Measurements from ENCODE around the gene P3H1. TPM values are rescaled to one million over a fixed set of nuclear protein-coding genes. Genes with fewer than 3 reads are reported as not detected.
"Not testable (repeated sequence)": the region's sequence is repeated elsewhere in the genome, so short reads cannot be mapped to it uniquely, and the experiment has no call there.

Gene P3H1
- 10 to 100 TPM; 26.4 to 28.6 TPM for total RNA-seq

- peak; percentile 100 for DNase-seq
- Mint-ChIP-seq H3K27ac (peak within 1 kb of the TSS; percentile 83), H3K27me3 (ENCODE audit: low read depth) (no peaks in the 10 kb centered on the region), H3K9me3 (no peaks in the 10 kb centered on the region), H3K4me3 (no peak within 1 kb of the TSS), H3K36me3 (ENCODE audit: low read depth) (peaks cover 16% of the 10 kb centered on the region), H3K4me1 (ENCODE audit: low read depth) (peaks cover 35% of the 10 kb centered on the region)
- CTCF ChIA-PET, result interaction anchor here (0.7 to 4.3 kb wide), 10 partner anchors 9 to 307 kb away, joined by 3 to 23 read pairs (median 4); partner anchors contain the start of genes ERMAP and PPIH
- intact Hi-C loops (cut with micrococcal nuclease), result loop anchor here (1.0 to 5.0 kb wide), 8 partner anchors 50 to 592 kb away; partner anchors contain the start of genes CDC20, CFAP57, EBNA1BP2 and ERMAP
These were observed at the start of gene P3H1, which contains the start of gene C1orf50 for GRCh38 chr1:42766741-42767509. TSS of gene P3H1 (minus strand) at chr1:42767028. CDS start at chr1:42766971, 57 bp downstream. TSS of gene C1orf50 (plus strand) at chr1:42767249. CDS start at chr1:42767312, 63 bp downstream.

GRCh38 chr1:42815941-42816584 lies 49.2 kb upstream of the P3H1 start:
- intact Hi-C loops (cut with micrococcal nuclease), result loop anchor here (2.0 to 5.0 kb wide), 3 partner anchors 109 to 479 kb away; partner anchors contain the start of genes CCDC30 and FOXJ3
- H3K9me3 Mint-ChIP-seq, result no peaks in the 10 kb centered on the region
- no peaks in the 10 kb centered on the region for H3K27me3 Mint-ChIP-seq (ENCODE audit: low read depth)
- peak; percentile 40 for DNase-seq
- H3K36me3 Mint-ChIP-seq (ENCODE audit: low read depth), result peaks cover 4% of the 10 kb centered on the region
- H3K27ac Mint-ChIP-seq, result peak overlapping the region; percentile 77
- peaks cover 17% of the 10 kb centered on the region for H3K4me1 Mint-ChIP-seq (ENCODE audit: low read depth)
- H3K4me3 Mint-ChIP-seq, result peak overlapping the region; percentile 76
- CTCF ChIA-PET, result interaction anchor here (0.6 to 1.7 kb wide), 6 partner anchors 35 to 1534 kb away, joined by 3 to 7 read pairs (median 4); partner anchors contain the start of genes C1orf50 and P3H1

DNA sequence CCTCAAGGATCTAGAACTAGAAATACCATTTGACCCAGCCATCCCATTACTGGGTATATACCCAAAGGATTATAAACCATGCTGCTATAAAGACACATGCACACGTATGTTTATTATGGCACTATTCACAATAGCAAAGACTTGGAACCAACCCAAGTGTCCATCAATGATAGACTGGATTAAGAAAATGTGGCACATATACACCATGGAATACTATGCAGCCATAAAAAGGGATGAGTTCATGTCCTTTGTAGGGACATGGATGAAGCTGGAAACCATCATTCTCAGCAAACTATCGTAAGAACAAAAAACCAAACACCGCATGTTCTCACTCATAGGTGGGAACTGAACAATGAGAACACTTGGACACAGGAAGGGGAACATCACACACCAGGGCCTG lies 48.0 kb upstream of the P3H1 start:
- H3K4me3 Mint-ChIP-seq; H3K27me3 Mint-ChIP-seq (ENCODE audit: low read depth); DNase-seq; H3K9me3 Mint-ChIP-seq; H3K36me3 Mint-ChIP-seq (ENCODE audit: low read depth); H3K27ac Mint-ChIP-seq; CTCF ChIA-PET: not testable (repeated sequence)
- intact Hi-C loops (cut with micrococcal nuclease), result loop anchor here (5.0 kb wide), 2 partner anchors 353 to 478 kb away; partner anchors contain the start of genes CCDC30 and FOXJ3
- H3K4me1 Mint-ChIP-seq (ENCODE audit: low read depth), result peaks cover 17% of the 10 kb centered on the region

GRCh38 chr1:42807056-42807668 lies 40.3 kb upstream of the P3H1 start:
- Mint-ChIP-seq H3K36me3 (ENCODE audit: low read depth) (peaks cover 8% of the 10 kb centered on the region), H3K9me3 (no peaks in the 10 kb centered on the region), H3K4me1 (ENCODE audit: low read depth) (peaks cover 5% of the 10 kb centered on the region), H3K4me3 (no peak overlapping the region), H3K27me3 (ENCODE audit: low read depth) (no peaks in the 10 kb centered on the region), H3K27ac (no peak overlapping the region)
- CTCF ChIA-PET, result interaction anchor here (1.0 to 1.6 kb wide), 2 partner anchors 29 to 108 kb away, joined by 3 to 4 read pairs; no protein-coding TSS in a partner anchor
- DNase-seq, result no peak
- intact Hi-C loops (cut with micrococcal nuclease), result no loop called here

GRCh38 chr1:42806593-42806992 lies 39.8 kb upstream of the P3H1 start:
- no peak overlapping the region for H3K4me3 Mint-ChIP-seq
- no peak for DNase-seq
- intact Hi-C loops (cut with micrococcal nuclease), result no loop called here
- H3K9me3 Mint-ChIP-seq, result no peaks in the 10 kb centered on the region
- peaks cover 5% of the 10 kb centered on the region for H3K4me1 Mint-ChIP-seq (ENCODE audit: low read depth)
- CTCF ChIA-PET, result interaction anchor here (0.5 to 1.6 kb wide), 3 partner anchors 15 to 108 kb away, joined by 3 read pairs; no protein-coding TSS in a partner anchor
- no peak overlapping the region for H3K27ac Mint-ChIP-seq
- H3K36me3 Mint-ChIP-seq (ENCODE audit: low read depth), result peaks cover 8% of the 10 kb centered on the region
- no peaks in the 10 kb centered on the region for H3K27me3 Mint-ChIP-seq (ENCODE audit: low read depth)

DNA sequence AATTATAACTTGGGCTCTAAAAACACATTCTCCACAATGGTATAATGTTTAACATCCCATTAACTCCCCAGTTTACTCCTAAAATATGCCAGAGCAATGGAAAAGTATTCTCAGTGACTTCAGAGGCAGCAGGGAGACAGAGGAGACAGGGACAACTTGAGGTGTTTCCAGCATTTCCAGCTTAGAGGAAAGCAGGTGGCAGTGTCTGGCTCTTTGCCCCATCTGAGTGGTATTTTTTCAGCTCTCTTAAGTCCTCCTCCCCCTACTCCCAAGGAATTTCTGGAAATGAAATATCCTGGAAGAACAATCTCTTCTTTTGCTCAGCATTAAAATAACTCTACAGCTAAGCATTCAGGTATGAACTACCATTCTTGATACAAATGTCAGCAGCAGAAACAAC lies 39.3 kb upstream of the P3H1 start:
- peaks cover 5% of the 10 kb centered on the region for H3K4me1 Mint-ChIP-seq (ENCODE audit: low read depth)
- DNase-seq, result no peak
- CTCF ChIA-PET, result interaction anchor here (0.5 to 0.9 kb wide), 2 partner anchors 14 to 22 kb away, joined by 3 read pairs; no protein-coding TSS in a partner anchor
- no peak overlapping the region for H3K4me3 Mint-ChIP-seq
- H3K27ac Mint-ChIP-seq, result no peak overlapping the region
- H3K27me3 Mint-ChIP-seq (ENCODE audit: low read depth), result no peaks in the 10 kb centered on the region
- intact Hi-C loops (cut with micrococcal nuclease), result no loop called here
- H3K9me3 Mint-ChIP-seq, result no peaks in the 10 kb centered on the region
- peaks cover 8% of the 10 kb centered on the region for H3K36me3 Mint-ChIP-seq (ENCODE audit: low read depth)

- DNase-seq, result no peak
- H3K27me3 Mint-ChIP-seq (ENCODE audit: low read depth), result no peaks in the 10 kb centered on the region
- H3K4me3 Mint-ChIP-seq, result no peak overlapping the region
- H3K36me3 Mint-ChIP-seq (ENCODE audit: low read depth), result peaks cover 8% of the 10 kb centered on the region
- CTCF ChIA-PET, result no interaction called here
- H3K9me3 Mint-ChIP-seq, result no peaks in the 10 kb centered on the region
- intact Hi-C loops (cut with micrococcal nuclease), result no loop called here
- H3K4me1 Mint-ChIP-seq (ENCODE audit: low read depth), result no peaks in the 10 kb centered on the region
- no peak overlapping the region for H3K27ac Mint-ChIP-seq
These were observed 35.1 kb upstream of the P3H1 start for GRCh38 chr1:42801832-42802473.

DNA sequence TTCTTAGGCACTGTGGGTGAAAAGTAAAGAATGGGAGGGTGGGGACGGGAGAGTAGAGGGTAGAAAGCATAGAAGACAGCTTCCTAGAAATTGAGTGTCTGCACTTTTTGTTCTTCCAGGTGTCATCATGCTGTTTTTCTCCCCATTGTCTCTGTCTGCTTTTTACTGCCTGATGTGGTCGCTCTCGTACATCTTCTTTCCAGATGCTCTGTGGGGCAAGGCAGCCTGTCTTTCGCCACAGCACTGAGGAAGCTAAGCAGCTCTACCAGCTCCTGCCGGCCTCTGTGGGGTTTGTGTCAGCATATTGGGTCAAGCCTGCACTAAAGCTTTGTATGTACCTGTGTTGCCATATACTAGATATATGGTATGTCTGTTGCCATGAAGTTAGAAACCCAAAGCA lies 31.2 kb upstream of the P3H1 start:
- Mint-ChIP-seq H3K4me3 (no peak overlapping the region), H3K9me3 (no peaks in the 10 kb centered on the region)
- CTCF ChIA-PET, result no interaction called here

DNA sequence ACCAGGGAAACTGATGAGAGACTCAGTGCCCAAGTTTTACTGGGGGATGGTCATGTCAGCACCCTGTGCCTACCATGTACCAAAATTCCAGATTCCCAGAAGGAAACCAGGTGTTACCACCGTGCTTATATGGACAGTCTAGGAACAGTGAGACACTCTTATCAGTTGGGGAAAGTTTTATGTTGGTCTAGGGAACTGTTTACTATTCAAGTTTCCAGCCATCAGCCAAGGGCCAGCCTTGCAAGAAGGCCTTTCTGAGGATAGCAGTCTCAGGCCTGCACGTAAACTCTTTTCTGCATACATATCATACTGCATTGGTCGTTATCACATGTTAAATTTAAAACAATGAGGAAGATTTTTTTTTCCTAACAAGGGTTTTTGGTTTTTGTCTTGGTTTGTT lies 30.6 kb upstream of the P3H1 start:
- intact Hi-C loops (cut with micrococcal nuclease), result no loop called here

More for the DNA sequence above, 31.2 kb upstream of the P3H1 start:
- intact Hi-C loops (cut with micrococcal nuclease), result no loop called here
- Mint-ChIP-seq H3K4me1 (ENCODE audit: low read depth) (no peaks in the 10 kb centered on the region), H3K27me3 (ENCODE audit: low read depth) (no peaks in the 10 kb centered on the region), H3K27ac (no peak overlapping the region), H3K36me3 (ENCODE audit: low read depth) (no peaks in the 10 kb centered on the region)
- no peak for DNase-seq

DNA sequence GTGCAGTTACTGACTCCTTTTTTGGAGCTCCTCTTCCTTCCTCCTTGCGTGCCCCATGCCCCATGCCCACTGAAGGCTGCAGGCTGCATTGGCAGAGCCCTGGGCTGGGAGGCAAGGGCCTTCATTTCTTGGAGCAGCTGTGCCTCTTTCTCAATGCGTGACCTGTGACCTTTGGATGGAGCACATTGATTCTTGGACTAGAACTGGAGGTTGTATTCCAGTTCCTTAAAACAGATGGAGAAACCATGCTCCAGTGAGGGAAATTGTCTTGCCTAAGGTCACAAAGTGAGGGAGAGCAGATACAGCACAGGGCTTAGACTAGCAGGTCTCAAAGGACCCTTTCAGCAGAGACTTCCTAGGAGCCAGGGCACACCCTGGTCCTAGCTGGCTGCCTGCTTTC lies 27.0 kb upstream of the P3H1 start:
- CTCF ChIA-PET, result interaction anchor here (0.9 to 1.2 kb wide), 2 partner anchors 15 to 280 kb away, joined by 3 to 4 read pairs; no protein-coding TSS in a partner anchor
- Mint-ChIP-seq H3K9me3 (no peaks in the 10 kb centered on the region), H3K4me3 (no peak overlapping the region), H3K36me3 (ENCODE audit: low read depth) (no peaks in the 10 kb centered on the region), H3K27ac (no peak overlapping the region), H3K27me3 (ENCODE audit: low read depth) (no peaks in the 10 kb centered on the region), H3K4me1 (ENCODE audit: low read depth) (no peaks in the 10 kb centered on the region)
- DNase-seq, result no peak
- intact Hi-C loops (cut with micrococcal nuclease), result no loop called here

More for the DNA sequence above, 30.6 kb upstream of the P3H1 start:
- Mint-ChIP-seq H3K27me3 (ENCODE audit: low read depth) (no peaks in the 10 kb centered on the region), H3K9me3 (no peaks in the 10 kb centered on the region), H3K27ac (no peak overlapping the region), H3K4me1 (ENCODE audit: low read depth) (no peaks in the 10 kb centered on the region), H3K36me3 (ENCODE audit: low read depth) (no peaks in the 10 kb centered on the region), H3K4me3 (no peak overlapping the region)
- CTCF ChIA-PET, result no interaction called here
- no peak for DNase-seq

DNA sequence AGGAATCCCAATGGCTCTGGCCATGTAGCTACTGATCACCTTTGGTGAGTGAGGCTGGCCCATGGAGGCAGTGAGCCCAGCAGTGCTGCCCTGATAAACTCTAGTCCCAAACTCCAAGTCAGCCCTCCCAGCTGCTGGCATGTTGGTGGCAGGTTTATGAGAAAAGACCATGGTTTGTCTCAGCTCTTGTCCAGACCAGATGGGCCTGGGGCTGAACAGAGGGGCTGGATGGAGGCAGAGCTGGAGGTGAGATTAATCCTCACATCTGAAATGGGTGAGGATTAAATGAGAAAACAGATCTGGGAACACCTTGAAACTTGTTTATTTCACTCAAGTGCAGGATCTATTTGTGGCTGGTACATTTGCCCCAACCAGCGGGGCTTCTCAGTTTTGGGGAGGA lies 21.2 kb upstream of the P3H1 start:
- no peak overlapping the region for H3K4me3 Mint-ChIP-seq
- peaks cover 13% of the 10 kb centered on the region for H3K4me1 Mint-ChIP-seq (ENCODE audit: low read depth)
- peaks cover 4% of the 10 kb centered on the region for H3K36me3 Mint-ChIP-seq (ENCODE audit: low read depth)
- H3K27ac Mint-ChIP-seq, result no peak overlapping the region
- intact Hi-C loops (cut with micrococcal nuclease), result no loop called here
- H3K27me3 Mint-ChIP-seq (ENCODE audit: low read depth), result no peaks in the 10 kb centered on the region
- H3K9me3 Mint-ChIP-seq, result no peaks in the 10 kb centered on the region
- CTCF ChIA-PET, result interaction anchor here (0.5 kb wide), 1 partner anchor 169 kb away, joined by 3 read pairs; no protein-coding TSS in a partner anchor
- DNase-seq, result no peak
